NCI-H1417 (cell line): ENCODE results near the gene LGI2.
"Not testable (repeated sequence)": the region's sequence is repeated elsewhere in the genome, so short reads cannot be mapped to it uniquely, and the experiment has no call there.

ENCODE experiments used
- DNase-seq, 3 experiments: peaks; one replicate each; lab custom pipeline; 2025; lab: John Stamatoyannopoulos, UW

The LGI2 gene

GRCh38 chr4:25030277-25031076, at the start of gene LGI2:
Gene LGI2 (minus strand): TSS chr4:25030946. CDS start chr4:25030693, 253 bp downstream.
- peak; percentile 54 to 72 (median 63) for DNase-seq

- DNase-seq, result no peak
Observed at GRCh38 chr4:25078523-25078922, 47.8 kb upstream of the LGI2 start.

GRCh38 chr4:25076625-25077398, 46.1 kb upstream of the LGI2 start:
- DNase-seq, result no peak

- peak in 1 of 3 experiments; percentile 79 for DNase-seq
Observed at GRCh38 chr4:25075851-25076250, 45.1 kb upstream of the LGI2 start.

- DNase-seq, result no peak
Observed at GRCh38 chr4:25075129-25075528, 44.4 kb upstream of the LGI2 start.

- no peak for DNase-seq
Observed at GRCh38 chr4:25070545-25070944, 39.8 kb upstream of the LGI2 start.

GRCh38 chr4:25069014-25069413, 38.3 kb upstream of the LGI2 start:
- DNase-seq, result no peak

GRCh38 chr4:25068386-25068785, 37.6 kb upstream of the LGI2 start:
- DNase-seq, result no peak

GRCh38 chr4:25065932-25066590, 35.3 kb upstream of the LGI2 start:
- peak in 1 of 3 experiments; percentile 71 for DNase-seq

- DNase-seq, result peak; percentile 49 to 94 (median 80)
Observed at GRCh38 chr4:25065431-25065858, 34.7 kb upstream of the LGI2 start.

- not testable (repeated sequence) for DNase-seq
Observed at GRCh38 chr4:25064447-25064846, 33.7 kb upstream of the LGI2 start.

- no peak for DNase-seq
Observed at GRCh38 chr4:25063116-25063515, 32.4 kb upstream of the LGI2 start.

GRCh38 chr4:25062098-25062497, 31.4 kb upstream of the LGI2 start:
- no peak for DNase-seq

GRCh38 chr4:25061602-25062001, 30.9 kb upstream of the LGI2 start:
- no peak for DNase-seq

- no peak for DNase-seq
Observed at GRCh38 chr4:25060963-25061340, 30.2 kb upstream of the LGI2 start.

- no peak for DNase-seq
Observed at GRCh38 chr4:25060241-25060962, 29.7 kb upstream of the LGI2 start.

GRCh38 chr4:25059791-25060190, 29.0 kb upstream of the LGI2 start:
- no peak for DNase-seq

- no peak for DNase-seq
Observed at GRCh38 chr4:25058796-25059195, 28.1 kb upstream of the LGI2 start.

- no peak for DNase-seq
Observed at GRCh38 chr4:25057299-25057698, 26.6 kb upstream of the LGI2 start.

- not testable (repeated sequence) for DNase-seq
Observed at GRCh38 chr4:25052037-25052436, 21.3 kb upstream of the LGI2 start.

GRCh38 chr4:25051534-25051933, 20.8 kb upstream of the LGI2 start:
- DNase-seq, result no peak
